Uterus (tissue), 4 donors: Measurements from ENCODE around the gene LOX. TPM values are rescaled to one million over a fixed set of nuclear protein-coding genes. Genes with fewer than 3 reads are reported as not detected.
"Not testable (repeated sequence)": the region's sequence is repeated elsewhere in the genome, so short reads cannot be mapped to it uniquely, and the experiment has no call there.

Source experiments
- DNase-seq, 2 donors: peaks; one replicate each; pipeline ENCODE4 v3.0.0-alpha.2; 2019 to 2020
- H3K27ac ChIP-seq, 2 donors: fragments of 200-600 bp; sonication (generic); 1 replicate in 1 of 2; 2 replicates in 1 of 2; pipeline ENCODE4 v1.5.1; 2016 to 2018
- H3K27me3 ChIP-seq, 2 donors: fragments of 200-600 bp; sonication (generic); one replicate each; pipeline ENCODE4 v1.5.1; 2018 to 2019; ENCODE audit warnings: control low read depth in 1 of 2
- H3K36me3 ChIP-seq, 2 donors: fragments of 200-600 bp; sonication (generic); one replicate each; pipeline ENCODE4 v1.5.1; 2019; ENCODE audit warnings: control low read depth in 1 of 2
- H3K4me1 ChIP-seq, 2 donors: fragments of 200-600 bp; sonication (generic); one replicate each; pipeline ENCODE4 v1.5.1; 2018 to 2019; ENCODE audit warnings: control low read depth in 1 of 2
- H3K4me3 ChIP-seq, 2 donors: fragments of 200-600 bp; sonication (generic); 1 replicate in 1 of 2; 2 replicates in 1 of 2; pipeline ENCODE4 v1.5.1; 2018 to 2019; ENCODE audit warnings: mild to moderate bottlenecking in 1 of 2
- H3K9me3 ChIP-seq, 2 donors: fragments of 200-600 bp; sonication (generic); one replicate each; pipeline ENCODE4 v1.5.1; 2019; ENCODE audit warnings: control low read depth in 1 of 2
- CTCF ChIP-seq, 4 experiments: fragments of 200-600 bp in 2 of 4; fragments of 450-650 bp in 2 of 4; sonication (generic) in 2 of 4; IDR thresholded peaks; one replicate each; pipeline ENCODE4 v1.5.1; 2016 to 2019; ENCODE audit warnings: antibody characterized with exemption in 4 of 4, mild to moderate bottlenecking in 2 of 4, moderate library complexity in 1 of 4
- POLR2A ChIP-seq, 2 donors: fragments of 450-650 bp; IDR thresholded peaks; one replicate each; pipeline ENCODE4 v1.6.1; 2016; ENCODE audit warnings: antibody characterized with exemption in 2 of 2, mild to moderate bottlenecking in 1 of 2, moderate library complexity in 1 of 2
- intact Hi-C: fragments of 100-400 bp; cut with DNase I; formaldehyde crosslinking; loops from one replicate; pipeline ENCODE4 v1.15.1; 2023; ENCODE audit warnings: low total_unique reads
- total RNA-seq, 4 donors: library from RNA; depleted of rRNA in 3 of 4; stranded (reverse); fragments of >200 nt in 3 of 4; gene quantifications; one replicate each; pipeline versions ENCODE4 v1.1.0 to v1.2.4, GENCODE V29; 2014 to 2023
- donor health status: DM: yes; HTN: yes; CAD: no.

Gene LOX
- total RNA-seq, 4 donors from 2014 or later, result 5.6 to 78.3 (median 22.5) TPM

DNA sequence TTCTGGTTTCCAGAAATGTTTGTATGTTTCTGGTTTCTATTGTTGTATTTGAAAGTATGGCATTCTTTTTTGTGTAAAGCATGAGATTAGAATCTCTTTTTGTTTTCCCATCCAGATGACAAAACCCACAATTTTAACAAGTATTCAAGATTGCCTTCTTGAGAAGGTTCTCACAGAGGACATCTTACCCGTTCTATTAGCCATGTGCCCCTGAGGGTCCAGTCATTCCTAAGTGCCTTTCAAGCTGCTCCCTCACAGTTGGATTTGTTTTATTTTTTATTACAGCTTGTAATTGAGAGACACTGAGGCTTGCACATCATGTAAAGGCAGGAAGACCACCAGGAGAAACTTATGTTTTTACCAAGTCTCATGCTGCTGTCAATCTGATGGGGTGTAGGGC, 19.3 kb upstream of the LOX start:
- Histone ChIP-seq H3K36me3 (no peaks in the 10 kb centered on the region), H3K4me3 (no peak overlapping the region), H3K27ac (no peak overlapping the region), H3K9me3 (no peaks in the 10 kb centered on the region), H3K4me1 (no peaks in the 10 kb centered on the region), H3K27me3 (no peaks in the 10 kb centered on the region)
- no peak for DNase-seq
- intact Hi-C loops, result no loop called here
- TF ChIP-seq POLR2A (IDR thresholded peaks at IDR 0.05), result no peak
- no peak for TF ChIP-seq CTCF (IDR thresholded peaks at IDR 0.05)

GRCh38 chr5:122095158-122095557, 17.1 kb upstream of the LOX start:
- no peak overlapping the region for H3K4me3 ChIP-seq
- intact Hi-C loops, result no loop called here

DNA sequence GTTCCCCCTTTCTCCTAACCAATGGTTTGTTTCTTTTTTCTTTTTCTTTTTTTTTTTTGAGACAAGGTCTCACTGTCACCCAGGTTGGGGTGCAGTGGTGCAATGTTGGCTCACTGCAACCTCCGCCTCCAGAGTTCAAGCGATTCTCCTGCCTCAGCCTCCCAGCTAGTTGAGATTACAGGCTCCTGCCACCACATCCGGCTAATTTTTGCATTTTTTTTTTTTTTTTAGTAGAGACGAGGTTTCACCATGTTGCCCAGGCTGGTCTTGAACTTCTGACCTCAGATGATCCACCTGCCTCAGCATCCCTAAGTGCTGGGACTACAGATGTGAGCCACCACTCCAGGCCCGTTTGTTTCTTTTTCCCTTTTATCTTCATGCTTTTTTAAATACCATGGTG, 16.2 kb upstream of the LOX start:
- H3K9me3 ChIP-seq, H3K4me3 ChIP-seq, DNase-seq, H3K27me3 ChIP-seq, H3K27ac ChIP-seq, H3K4me1 ChIP-seq, H3K36me3 ChIP-seq, intact Hi-C loops: not testable (repeated sequence)

More at GRCh38 chr5:122095158-122095557, 17.1 kb upstream of the LOX start:
- DNase-seq, result no peak
- no peaks in the 10 kb centered on the region for H3K4me1 ChIP-seq
- no peaks in the 10 kb centered on the region for H3K9me3 ChIP-seq
- no peak for TF ChIP-seq CTCF (IDR thresholded peaks at IDR 0.05)
- no peak for TF ChIP-seq POLR2A (IDR thresholded peaks at IDR 0.05)
- no peak overlapping the region for H3K27ac ChIP-seq
- H3K27me3 ChIP-seq, result no peaks in the 10 kb centered on the region
- H3K36me3 ChIP-seq, result no peaks in the 10 kb centered on the region

DNA sequence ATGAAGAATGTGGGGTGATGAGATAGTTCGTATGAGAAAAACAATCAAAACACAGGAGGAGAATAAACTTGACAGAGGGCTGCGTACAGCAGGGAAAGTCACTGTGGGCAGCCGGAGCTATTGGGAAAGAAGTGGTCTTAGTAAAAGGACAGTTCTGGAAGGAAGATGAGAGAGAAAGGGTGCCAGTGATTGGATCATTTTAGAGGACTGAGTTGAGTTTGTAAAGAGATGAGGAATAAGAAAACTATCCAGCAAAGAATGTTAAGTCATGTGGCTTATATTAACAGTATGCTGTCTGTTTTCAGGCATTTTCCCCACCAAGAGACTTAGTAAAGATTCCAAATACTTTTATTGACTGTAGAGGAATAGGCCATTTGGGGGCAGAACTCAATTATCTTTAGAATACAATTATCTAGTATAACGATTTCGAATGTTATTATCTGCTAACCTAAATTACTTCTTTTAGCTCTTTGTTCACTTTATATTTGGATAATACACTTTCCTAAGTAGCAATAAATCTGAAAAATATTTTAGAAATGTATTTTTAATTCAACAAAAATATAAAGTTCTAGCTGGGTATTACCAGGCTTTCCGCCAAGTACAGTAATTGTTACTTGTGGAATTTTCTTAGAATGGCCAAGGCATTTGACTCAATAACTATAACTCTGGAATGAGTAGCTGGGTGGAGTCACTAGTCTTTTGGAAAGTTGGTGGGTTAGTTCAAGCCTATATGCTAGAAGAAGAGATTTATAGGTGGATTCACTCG, 15.5 kb upstream of the LOX start:
- H3K4me3 ChIP-seq, result no peak overlapping the region
- DNase-seq, result no peak
- intact Hi-C loops, result no loop called here
- no peaks in the 10 kb centered on the region for H3K4me1 ChIP-seq
- H3K27me3 ChIP-seq, result no peaks in the 10 kb centered on the region
- no peaks in the 10 kb centered on the region for H3K36me3 ChIP-seq
- TF ChIP-seq CTCF (IDR thresholded peaks at IDR 0.05) (no peak), POLR2A (IDR thresholded peaks at IDR 0.05) (no peak)
- no peak overlapping the region for H3K27ac ChIP-seq
- no peaks in the 10 kb centered on the region for H3K9me3 ChIP-seq

DNA sequence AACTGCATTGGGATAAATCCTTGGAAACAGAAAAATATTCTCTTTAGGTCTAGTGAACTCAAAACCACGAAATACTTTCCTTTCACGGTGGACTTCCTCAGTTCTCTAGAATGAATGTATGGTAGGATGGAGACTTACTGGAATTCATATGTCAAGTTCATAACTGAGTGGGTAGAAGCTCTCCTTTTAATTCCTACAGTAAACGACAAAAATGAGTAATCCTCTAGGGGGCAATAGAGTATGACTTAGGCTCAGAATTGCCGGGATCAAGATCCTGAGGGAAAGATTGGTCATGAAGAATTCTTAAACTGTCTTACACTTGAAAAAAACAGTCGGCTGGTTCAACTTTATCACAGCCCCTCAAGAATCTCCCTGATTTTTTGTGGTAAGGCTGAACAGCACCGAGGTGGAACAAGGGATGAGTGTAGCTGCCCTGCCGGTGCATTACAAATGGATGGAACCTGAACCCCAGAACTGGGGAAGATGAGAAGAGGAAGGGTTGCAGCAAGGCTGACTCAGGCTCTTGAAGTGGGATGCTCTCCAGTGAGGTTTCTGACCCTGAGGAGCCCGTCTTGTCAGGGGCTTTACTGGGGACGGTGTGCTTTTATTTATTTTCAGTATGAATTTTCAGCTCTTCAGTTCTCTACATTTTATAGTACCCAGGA, 14.0 kb upstream of the LOX start:
- Histone ChIP-seq H3K27ac (no peak overlapping the region), H3K4me3 (no peak overlapping the region), H3K4me1 (no peaks in the 10 kb centered on the region), H3K9me3 (no peaks in the 10 kb centered on the region), H3K27me3 (no peaks in the 10 kb centered on the region), H3K36me3 (no peaks in the 10 kb centered on the region)
- no peak for DNase-seq
- TF ChIP-seq POLR2A (IDR thresholded peaks at IDR 0.05) (no peak), CTCF (IDR thresholded peaks at IDR 0.05) (peak in 3 of 4 experiments; percentile 11 to 40 (median 18))
- intact Hi-C loops, result no loop called here
